ENCODE data around the gene CRB1. TPM values are rescaled to one million over a fixed set of nuclear protein-coding genes. Genes with fewer than 3 reads are reported as not detected.

Gene CRB1
- total and polyA plus RNA-seq, 9 of the 15 experiments (the other 6 are each of a cell fraction or from before 2014, with no cell fraction given), result 0.04 to 0.10 TPM; not detected in 7

DNA sequence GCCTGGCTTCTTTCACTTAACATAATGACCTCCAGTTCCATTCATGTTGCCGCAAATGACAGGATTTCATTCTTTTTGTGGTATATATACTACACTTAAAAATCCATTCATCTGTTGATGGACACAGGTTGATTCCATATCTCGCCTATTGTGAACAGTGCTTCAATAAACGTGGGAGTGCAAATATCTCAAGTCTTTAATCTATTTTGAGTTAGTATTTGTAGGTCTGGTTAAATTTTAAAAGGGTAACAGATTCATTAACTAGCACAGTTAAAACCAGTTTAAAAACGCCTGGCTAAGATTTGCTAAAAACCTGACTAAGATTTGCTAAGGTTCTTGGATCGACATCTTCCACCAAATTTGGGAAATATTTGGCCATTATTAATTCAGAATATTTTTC lies 45.7 kb downstream of the CRB1 start (continued):
- no peak for TF ChIP-seq SMAD4 (CRISPR knock-in tag; conservative IDR thresholded peaks at IDR 0.05)
- no peak for TF ChIP-seq MAFG (tag; conservative IDR thresholded peaks at IDR 0.05)
- TF ChIP-seq ZNF184 (CRISPR knock-in tag; IDR thresholded peaks at IDR 0.05), result no peak
- TF ChIP-seq ZNF764 (CRISPR knock-in tag; IDR thresholded peaks at IDR 0.05; ENCODE audit: low read depth), result no peak
- no peak for TF ChIP-seq KLF6 (CRISPR knock-in tag; IDR thresholded peaks at IDR 0.05; ENCODE audit: borderline replicate concordance)
- TF ChIP-seq, protein P1, sequence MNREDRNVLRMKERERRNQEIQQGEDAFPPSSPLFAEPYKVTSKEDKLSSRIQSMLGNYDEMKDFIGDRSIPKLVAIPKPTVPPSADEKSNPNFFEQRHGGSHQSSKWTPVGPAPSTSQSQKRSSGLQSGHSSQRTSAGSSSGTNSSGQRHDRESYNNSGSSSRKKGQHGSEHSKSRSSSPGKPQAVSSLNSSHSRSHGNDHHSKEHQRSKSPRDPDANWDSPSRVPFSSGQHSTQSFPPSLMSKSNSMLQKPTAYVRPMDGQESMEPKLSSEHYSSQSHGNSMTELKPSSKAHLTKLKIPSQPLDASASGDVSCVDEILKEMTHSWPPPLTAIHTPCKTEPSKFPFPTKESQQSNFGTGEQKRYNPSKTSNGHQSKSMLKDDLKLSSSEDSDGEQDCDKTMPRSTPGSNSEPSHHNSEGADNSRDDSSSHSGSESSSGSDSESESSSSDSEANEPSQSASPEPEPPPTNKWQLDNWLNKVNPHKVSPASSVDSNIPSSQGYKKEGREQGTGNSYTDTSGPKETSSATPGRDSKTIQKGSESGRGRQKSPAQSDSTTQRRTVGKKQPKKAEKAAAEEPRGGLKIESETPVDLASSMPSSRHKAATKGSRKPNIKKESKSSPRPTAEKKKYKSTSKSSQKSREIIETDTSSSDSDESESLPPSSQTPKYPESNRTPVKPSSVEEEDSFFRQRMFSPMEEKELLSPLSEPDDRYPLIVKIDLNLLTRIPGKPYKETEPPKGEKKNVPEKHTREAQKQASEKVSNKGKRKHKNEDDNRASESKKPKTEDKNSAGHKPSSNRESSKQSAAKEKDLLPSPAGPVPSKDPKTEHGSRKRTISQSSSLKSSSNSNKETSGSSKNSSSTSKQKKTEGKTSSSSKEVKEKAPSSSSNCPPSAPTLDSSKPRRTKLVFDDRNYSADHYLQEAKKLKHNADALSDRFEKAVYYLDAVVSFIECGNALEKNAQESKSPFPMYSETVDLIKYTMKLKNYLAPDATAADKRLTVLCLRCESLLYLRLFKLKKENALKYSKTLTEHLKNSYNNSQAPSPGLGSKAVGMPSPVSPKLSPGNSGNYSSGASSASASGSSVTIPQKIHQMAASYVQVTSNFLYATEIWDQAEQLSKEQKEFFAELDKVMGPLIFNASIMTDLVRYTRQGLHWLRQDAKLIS (CRISPR knock-in tag; IDR thresholded peaks at IDR 0.05), result no peak
- TF ChIP-seq, protein P2, sequence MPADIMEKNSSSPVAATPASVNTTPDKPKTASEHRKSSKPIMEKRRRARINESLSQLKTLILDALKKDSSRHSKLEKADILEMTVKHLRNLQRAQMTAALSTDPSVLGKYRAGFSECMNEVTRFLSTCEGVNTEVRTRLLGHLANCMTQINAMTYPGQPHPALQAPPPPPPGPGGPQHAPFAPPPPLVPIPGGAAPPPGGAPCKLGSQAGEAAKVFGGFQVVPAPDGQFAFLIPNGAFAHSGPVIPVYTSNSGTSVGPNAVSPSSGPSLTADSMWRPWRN (IDR thresholded peaks at IDR 0.05; ENCODE audit: low read depth), result no peak

DNA sequence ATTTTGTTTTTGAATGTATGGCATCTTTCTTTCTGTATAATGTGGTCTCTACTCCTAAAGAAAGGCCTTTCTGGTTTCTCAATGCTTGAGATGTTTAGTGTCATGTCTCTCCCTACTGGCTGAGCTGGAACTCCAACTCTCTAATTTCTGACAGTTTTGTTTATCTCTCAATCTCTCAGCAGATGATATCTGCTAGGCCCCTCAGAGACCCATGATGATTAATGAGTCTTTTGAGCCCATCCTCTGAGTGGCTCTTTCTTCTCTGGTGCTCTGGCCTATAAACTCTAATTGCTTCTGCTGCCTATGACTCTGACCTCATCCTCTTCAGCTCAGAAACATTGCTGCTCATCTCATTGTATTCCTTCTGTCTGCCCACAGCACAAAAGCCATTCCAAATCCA lies 46.6 kb downstream of the CRB1 start:
- Histone ChIP-seq H3K4me1 (replicated peaks in 1 of 2; ENCODE audit: control insufficient read depth in 2 of 2, insufficient read depth in 2 of 2, low read length in 2 of 2) (no peaks in the 10 kb centered on the region), H4K20me1 (replicated peaks; ENCODE audit: control insufficient read depth, insufficient read depth, low read length) (no peaks in the 10 kb centered on the region), H3K27me3 (ENCODE audit: control insufficient read depth in 2 of 2, insufficient read depth in 2 of 2, low read length in 2 of 2) (no peaks in the 10 kb centered on the region), H3K4me3 (no peak overlapping the region), H3K36me3 (ENCODE audit: control insufficient read depth, insufficient read depth, low read length) (no peaks in the 10 kb centered on the region), H3K9me1 (ENCODE audit: control insufficient read depth, insufficient read depth, low read length) (no peaks in the 10 kb centered on the region), H3K79me2 (ENCODE audit: control insufficient read depth, insufficient read depth, low read length) (no peaks in the 10 kb centered on the region), H2AFZ (ENCODE audit: low read depth, low read length) (no peak overlapping the region), H3K4me2 (ENCODE audit: insufficient read depth, low read length) (no peak overlapping the region), H3K9ac (ENCODE audit: insufficient read depth in 1 of 2, low read depth in 2 of 2, low read length in 2 of 2) (no peak overlapping the region), H3K27ac (ENCODE audit: extremely low read depth, low read depth, low read length) (no peak overlapping the region), H3K9me3 (replicated peaks; ENCODE audit: control insufficient read depth, insufficient read depth, low read depth, low read length) (no peaks in the 10 kb centered on the region)
- TF ChIP-seq RAD21 (CRISPR knock-in tag; conservative IDR thresholded peaks at IDR 0.05 in 1 of 2, IDR thresholded peaks at IDR 0.05 in 1 of 2) (peak in 1 of 2 experiments; percentile 37; a peak in 2 of 4 replicates), PML (IDR thresholded peaks at IDR 0.05; ENCODE audit: low read length) (no peak), SMAD2 (IDR thresholded peaks at IDR 0.05; ENCODE audit: low read depth, low read length) (no peak)
- DNase-seq (ENCODE audit: extremely low read depth in 1 of 4, low spot score in 3 of 4) (no peak), FAIRE-seq (no peak), ATAC-seq (no peak)
- in situ Hi-C loops (cut with MboI), result no loop called here
- BruUV-seq (replicated peaks), result no TSS peak
- POLR2A ChIA-PET, result interaction anchor here (0.7 kb wide), 1 partner anchor 7 kb away, joined by 4 read pairs; no protein-coding TSS in a partner anchor
- intact Hi-C loops (cut with micrococcal nuclease), result no loop called here
- CTCF ChIA-PET (ENCODE audit: low intra/inter-chr PET ratio), result no interaction called here
